MM.1S (cell line): ENCODE measurements around the gene CDK9.
"Not testable (repeated sequence)": the region's sequence is repeated elsewhere in the genome, so short reads cannot be mapped to it uniquely, and the experiment has no call there.

ENCODE experiments used
- DNase-seq: peaks from one replicate; pipeline ENCODE4 v3.0.0-alpha.2; 2015
- H2AFZ ChIP-seq: fragments of 300-600 bp; sonication (generic); 2 replicates; pipeline ENCODE4 v1.6.0; 2016; ENCODE audit warnings: antibody characterized with exemption, low read length
- H3F3A ChIP-seq: fragments of 300-600 bp; sonication (generic); 2 replicates; pipeline ENCODE4 v1.6.1; 2016; ENCODE audit warnings: mild to moderate bottlenecking, antibody characterized with exemption, low read length, moderate library complexity, mixed read lengths; ENCODE audit not compliant: insufficient read depth
- H3K27ac ChIP-seq: fragments of 300-600 bp; sonication (generic); 2 replicates; pipeline ENCODE4 v1.5.1; 2016; ENCODE audit warnings: mild to moderate bottlenecking, low read length
- H3K27me3 ChIP-seq: fragments of 300-600 bp; sonication (generic); replicated peaks from 2 replicates; pipeline ENCODE4 v1.6.0; 2016; ENCODE audit warnings: low read length; ENCODE audit not compliant: insufficient read depth
- H3K36me3 ChIP-seq: fragments of 300-600 bp; sonication (generic); replicated peaks from 2 replicates; pipeline ENCODE4 v1.6.1; 2016; ENCODE audit warnings: mild to moderate bottlenecking, low read length, mixed read lengths; ENCODE audit not compliant: insufficient read depth
- H3K4me1 ChIP-seq: fragments of 300-600 bp; sonication (generic); 2 replicates; pipeline ENCODE4 v1.6.1; 2016; ENCODE audit warnings: low read length, mixed read lengths
- H3K4me2 ChIP-seq: fragments of 300-600 bp; sonication (generic); 2 replicates; pipeline ENCODE4 v1.6.0; 2016; ENCODE audit warnings: low read depth, low read length
- H3K4me3 ChIP-seq: fragments of 300-600 bp; sonication (generic); 2 replicates; pipeline ENCODE4 v1.5.1; 2016; ENCODE audit warnings: low read length, mixed read lengths
- H3K79me2 ChIP-seq: fragments of 300-600 bp; sonication (generic); 2 replicates; pipeline ENCODE4 v1.6.1; 2016; ENCODE audit warnings: mixed run types, low read length, mixed read lengths
- H3K9ac ChIP-seq: fragments of 300-600 bp; sonication (generic); 2 replicates; pipeline ENCODE4 v1.6.1; 2016; ENCODE audit warnings: low read length, mixed read lengths
- H3K9me2 ChIP-seq: fragments of 300-600 bp; sonication (generic); replicated peaks from 2 replicates; pipeline ENCODE4 v1.6.1; 2016; ENCODE audit warnings: mild to moderate bottlenecking, low read length, mixed read lengths; ENCODE audit not compliant: insufficient read depth
- H3K9me3 ChIP-seq: fragments of 300-600 bp; sonication (generic); replicated peaks from 2 replicates; pipeline ENCODE4 v1.6.1; 2016; ENCODE audit warnings: mild to moderate bottlenecking, low read length, mixed read lengths; ENCODE audit not compliant: insufficient read depth
- H4K20me1 ChIP-seq: fragments of 300-600 bp; sonication (generic); 2 replicates; pipeline ENCODE4 v1.6.1; 2016; ENCODE audit warnings: mild to moderate bottlenecking, low read length, moderate library complexity, mixed read lengths; ENCODE audit not compliant: insufficient read depth
- EZH2 ChIP-seq: fragments of 300-600 bp; sonication (generic); optimal IDR thresholded peaks from 2 replicates; pipeline ENCODE3; 2017; ENCODE audit warnings: low read depth, mild to moderate bottlenecking, antibody characterized with exemption, low read length, mixed read lengths
- EZH2phosphoT487 ChIP-seq: fragments of 300-600 bp; sonication (generic); IDR thresholded peaks from 2 replicates; pipeline ENCODE4 v1.6.1; 2018; ENCODE audit warnings: antibody characterized with exemption, low read length
- TF ChIP-seq, protein P1 (sequence below): fragments of 300-600 bp; sonication (generic); IDR thresholded peaks from 2 replicates; pipeline ENCODE4 v1.5.1; 2016; ENCODE audit warnings: antibody characterized with exemption, low read length, mixed read lengths

CDK9 gene

DNA sequence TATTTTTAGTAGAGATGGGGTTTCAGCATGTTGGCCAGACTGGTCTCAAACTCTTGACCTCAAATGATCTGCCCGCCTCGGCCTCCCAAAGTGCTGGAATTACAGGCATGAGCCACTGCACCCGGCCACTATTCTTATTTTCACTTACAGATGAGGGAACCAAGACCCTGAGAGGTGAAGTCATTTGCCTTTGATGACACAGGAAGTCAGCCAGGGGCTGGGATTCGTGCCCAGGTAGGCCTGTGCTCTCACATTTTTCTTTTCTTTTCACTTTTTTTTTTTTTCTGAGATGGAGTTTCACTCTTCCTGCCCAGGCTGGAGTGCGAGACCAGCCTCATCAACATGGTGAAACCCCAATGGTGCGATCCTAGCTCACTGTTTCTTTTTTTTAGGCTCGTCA lies 46.4 kb downstream of the CDK9 start:
- Histone ChIP-seq H3F3A (no peaks in the 10 kb centered on the region), H3K36me3 (no peaks in the 10 kb centered on the region), H3K79me2 (no peaks in the 10 kb centered on the region), H3K27me3 (no peaks in the 10 kb centered on the region), H3K9me3 (no peaks in the 10 kb centered on the region), H3K4me1 (no peaks in the 10 kb centered on the region), H4K20me1 (no peaks in the 10 kb centered on the region), H3K9me2 (no peaks in the 10 kb centered on the region), H3K27ac (no peak overlapping the region), H3K4me3 (no peak overlapping the region), H2AFZ (no peak overlapping the region), H3K4me2 (no peak overlapping the region), H3K9ac (no peak overlapping the region)
- TF ChIP-seq EZH2phosphoT487 (no peak), EZH2 (no peak)
- TF ChIP-seq, protein P1, sequence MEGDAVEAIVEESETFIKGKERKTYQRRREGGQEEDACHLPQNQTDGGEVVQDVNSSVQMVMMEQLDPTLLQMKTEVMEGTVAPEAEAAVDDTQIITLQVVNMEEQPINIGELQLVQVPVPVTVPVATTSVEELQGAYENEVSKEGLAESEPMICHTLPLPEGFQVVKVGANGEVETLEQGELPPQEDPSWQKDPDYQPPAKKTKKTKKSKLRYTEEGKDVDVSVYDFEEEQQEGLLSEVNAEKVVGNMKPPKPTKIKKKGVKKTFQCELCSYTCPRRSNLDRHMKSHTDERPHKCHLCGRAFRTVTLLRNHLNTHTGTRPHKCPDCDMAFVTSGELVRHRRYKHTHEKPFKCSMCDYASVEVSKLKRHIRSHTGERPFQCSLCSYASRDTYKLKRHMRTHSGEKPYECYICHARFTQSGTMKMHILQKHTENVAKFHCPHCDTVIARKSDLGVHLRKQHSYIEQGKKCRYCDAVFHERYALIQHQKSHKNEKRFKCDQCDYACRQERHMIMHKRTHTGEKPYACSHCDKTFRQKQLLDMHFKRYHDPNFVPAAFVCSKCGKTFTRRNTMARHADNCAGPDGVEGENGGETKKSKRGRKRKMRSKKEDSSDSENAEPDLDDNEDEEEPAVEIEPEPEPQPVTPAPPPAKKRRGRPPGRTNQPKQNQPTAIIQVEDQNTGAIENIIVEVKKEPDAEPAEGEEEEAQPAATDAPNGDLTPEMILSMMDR = no peak
- DNase-seq = no peak

DNA sequence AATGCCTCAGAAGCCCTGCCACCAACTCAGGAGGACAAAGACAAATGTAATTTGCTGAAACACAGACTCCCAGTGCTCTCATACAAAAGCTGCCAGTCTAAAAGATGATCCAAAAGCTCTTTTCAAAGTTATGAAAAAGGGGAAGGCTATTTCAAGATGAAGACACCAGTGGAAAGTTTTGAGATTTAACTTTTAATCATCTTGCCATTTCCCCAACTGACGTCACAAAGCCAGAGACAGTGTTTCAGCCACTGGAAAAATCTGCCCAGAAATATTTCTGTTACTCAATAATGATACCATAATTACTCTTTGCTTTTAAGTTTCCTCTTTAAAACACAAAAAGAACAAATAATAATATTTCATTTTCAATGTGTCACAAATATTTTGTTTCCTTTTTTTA lies 47.7 kb downstream of the CDK9 start:
- Histone ChIP-seq H3K9me2 (no peaks in the 10 kb centered on the region), H4K20me1 (no peaks in the 10 kb centered on the region), H3K27ac (no peak overlapping the region), H3K9me3 (no peaks in the 10 kb centered on the region), H3K79me2 (no peaks in the 10 kb centered on the region), H3K27me3 (no peaks in the 10 kb centered on the region), H3K36me3 (no peaks in the 10 kb centered on the region), H3K4me3 (no peak overlapping the region), H2AFZ (no peak overlapping the region), H3K4me2 (no peak overlapping the region), H3F3A (no peaks in the 10 kb centered on the region), H3K9ac (no peak overlapping the region), H3K4me1 (no peaks in the 10 kb centered on the region)
- DNase-seq = no peak
- no peak for TF ChIP-seq EZH2
- TF ChIP-seq, protein P1 = no peak
- no peak for TF ChIP-seq EZH2phosphoT487

DNA sequence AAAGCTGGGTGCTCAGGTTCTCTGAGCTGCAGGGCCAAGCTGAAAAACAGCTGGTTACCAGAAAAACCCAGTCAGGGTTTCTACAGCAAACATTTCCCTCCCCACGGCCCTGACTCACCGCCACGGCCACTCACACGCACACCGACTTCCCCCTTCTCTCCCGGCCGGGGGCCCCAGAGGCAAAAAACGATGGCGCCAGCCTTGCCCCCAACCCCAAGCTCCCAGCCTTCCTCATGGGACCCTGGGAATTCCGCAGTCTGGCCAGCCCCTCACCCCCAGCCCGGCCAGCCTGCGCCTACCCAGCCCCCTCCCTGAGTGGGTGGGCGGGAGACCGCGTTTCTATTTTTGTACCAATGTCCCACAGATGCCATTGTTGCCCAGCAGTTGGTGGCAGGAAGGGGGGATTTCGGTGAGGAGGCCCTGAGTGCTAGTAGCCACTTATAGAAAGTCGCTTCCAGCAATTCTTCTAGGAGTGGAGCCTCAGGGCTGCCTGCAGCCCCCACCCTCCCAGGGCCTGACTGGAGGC lies 50.2 kb downstream of the CDK9 start:
- no peak for DNase-seq
- TF ChIP-seq, protein P1 = no peak
- TF ChIP-seq EZH2 = no peak
- no peak for TF ChIP-seq EZH2phosphoT487
- no peak overlapping the region for H3K4me2 ChIP-seq
- no peaks in the 10 kb centered on the region for H3K9me3 ChIP-seq
- no peaks in the 10 kb centered on the region for H3F3A ChIP-seq
- H3K9ac ChIP-seq = no peak overlapping the region
- no peaks in the 10 kb centered on the region for H3K4me1 ChIP-seq
- H3K79me2 ChIP-seq = no peaks in the 10 kb centered on the region
- H3K27me3 ChIP-seq = 0 out of 2 replicates have a peak, but pooled peaks cover 10% of the 10 kb centered on the region
- no peak overlapping the region for H3K4me3 ChIP-seq
- no peak overlapping the region for H3K27ac ChIP-seq
- no peaks in the 10 kb centered on the region for H3K36me3 ChIP-seq
- no peaks in the 10 kb centered on the region for H3K9me2 ChIP-seq
- H4K20me1 ChIP-seq = no peaks in the 10 kb centered on the region
- no peak overlapping the region for H2AFZ ChIP-seq

DNA sequence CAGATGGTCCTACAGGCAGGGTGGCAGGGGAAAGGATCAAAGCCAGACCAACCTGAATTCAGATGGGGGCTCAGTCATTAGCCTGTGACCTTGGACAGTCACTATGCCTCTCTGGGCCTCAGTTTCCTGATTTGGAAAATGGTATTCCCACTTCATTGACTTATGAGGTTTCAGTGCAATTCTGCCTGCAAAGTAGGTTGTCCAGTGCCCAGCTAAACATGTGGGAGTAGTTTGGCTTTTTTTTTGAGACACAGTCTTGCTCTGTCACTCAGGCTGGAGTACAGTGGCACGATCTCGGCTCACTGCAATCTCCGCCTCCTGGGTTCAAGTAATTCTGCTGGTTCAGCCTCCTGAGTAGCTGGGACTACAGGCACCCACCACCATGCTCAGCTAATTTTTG lies 50.7 kb downstream of the CDK9 start:
- not testable (repeated sequence) for DNase-seq, H3K36me3 ChIP-seq, H4K20me1 ChIP-seq, H3K27me3 ChIP-seq, H3K9ac ChIP-seq, H3K4me1 ChIP-seq, H3K4me3 ChIP-seq, H3K27ac ChIP-seq, H3K79me2 ChIP-seq, H3F3A ChIP-seq, H2AFZ ChIP-seq, H3K9me3 ChIP-seq, H3K9me2 ChIP-seq, H3K4me2 ChIP-seq
